HG02588 (cell line): ENCODE data around the gene NSUN7.
A peak's percentile ranks its signal among the peaks of the same experiment; 100 is the strongest.

Experiments
- ATAC-seq: cut with Tn5 transposase; IDR thresholded peaks from one replicate; pipeline ENCODE4 v1.9.1; 2021; ENCODE audit warnings: mild to moderate bottlenecking, moderate library complexity; ENCODE audit not compliant: unreplicated experiment

Gene NSUN7

GRCh38 chr4:40843696-40844095 is 93.9 kb downstream of the NSUN7 start:
- ATAC-seq, result no peak

GRCh38 chr4:40844261-40844660 is 94.5 kb downstream of the NSUN7 start:
- no peak for ATAC-seq

- ATAC-seq, result no peak
Observed at GRCh38 chr4:40845154-40845835, 95.5 kb downstream of the NSUN7 start.

DNA sequence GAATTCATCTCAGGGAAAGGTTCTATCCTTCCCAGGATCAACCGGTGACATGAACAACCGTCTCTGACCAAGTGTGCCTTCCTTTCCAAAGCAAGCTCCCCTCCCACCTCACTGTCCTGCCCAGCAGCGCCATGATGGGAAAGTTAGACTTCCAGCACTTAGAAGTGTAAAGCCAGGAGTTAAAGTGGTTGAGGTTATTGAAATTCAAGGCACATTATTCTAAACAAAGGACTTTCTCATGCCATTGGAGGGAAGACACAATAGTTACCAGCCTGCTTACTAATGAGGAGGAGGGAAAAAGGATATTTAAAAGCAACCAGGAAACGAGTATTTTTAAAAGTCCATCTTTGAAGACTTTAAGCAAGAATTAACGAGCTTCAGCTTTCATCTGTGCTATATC is 96.8 kb downstream of the NSUN7 start:
- no peak for ATAC-seq

DNA sequence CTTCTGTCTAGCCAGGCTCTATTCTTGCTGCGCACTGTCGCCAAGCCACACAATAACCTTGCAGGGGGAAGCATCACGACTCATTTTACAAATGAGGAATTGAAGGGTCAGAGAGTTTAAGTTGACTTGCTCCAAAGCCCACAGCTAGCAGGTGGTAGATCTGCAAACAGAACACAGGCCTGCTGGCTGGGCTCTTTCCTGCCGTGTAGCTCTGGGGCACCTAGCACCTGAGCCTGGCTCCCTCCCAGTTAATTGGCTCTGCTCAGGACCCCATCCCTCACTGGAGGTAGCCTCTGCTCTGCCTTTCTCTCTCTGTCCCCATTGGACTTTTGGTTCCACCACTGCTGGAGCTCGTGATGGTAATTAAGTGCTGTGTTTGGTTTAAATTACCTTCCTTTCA is 98.5 kb downstream of the NSUN7 start:
- ATAC-seq, result no peak

GRCh38 chr4:40848940-40849339 is 99.2 kb downstream of the NSUN7 start:
- ATAC-seq, result no peak

- no peak for ATAC-seq
Observed at GRCh38 chr4:40850496-40850895, 100.7 kb downstream of the NSUN7 start.

- ATAC-seq, result no peak
Observed at GRCh38 chr4:40856277-40856839, 106.6 kb downstream of the NSUN7 start.

- peak; percentile 98 for ATAC-seq
Observed at GRCh38 chr4:40856840-40857362, 107.1 kb downstream of the NSUN7 start.

GRCh38 chr4:40857956-40858355 is 108.2 kb downstream of the NSUN7 start:
- no peak for ATAC-seq

DNA sequence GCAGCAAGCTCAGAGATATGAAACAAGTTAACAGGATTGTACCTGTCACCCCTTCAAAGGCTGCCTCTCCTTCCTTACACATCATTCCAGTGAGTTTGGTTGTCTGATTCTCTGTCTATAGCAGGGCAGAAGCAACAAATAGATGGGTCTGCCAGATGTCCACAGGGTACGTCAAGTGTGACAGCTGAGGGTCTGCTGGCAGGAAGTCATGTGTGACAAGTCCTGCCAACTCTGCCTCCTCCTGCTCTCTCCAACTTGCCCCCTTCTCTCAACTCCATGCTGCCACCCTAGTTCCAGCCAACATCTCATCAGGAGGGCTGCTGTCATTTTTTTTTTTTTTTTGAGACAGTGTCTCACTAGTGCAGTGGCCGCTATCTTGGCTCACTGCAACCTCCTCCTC is 109.2 kb downstream of the NSUN7 start:
- no peak for ATAC-seq
